Stimulated activated naive CD8-positive, alpha-beta T cell treated with anti-CD3 and anti-CD28 coated beads, Interleukin-15, amount 100 ng/mL, for 72 hours (primary cell): Measurements from ENCODE around the gene SLC45A1.
A peak's percentile ranks its signal among the peaks of the same experiment; 100 is the strongest.

Experiments used
- ATAC-seq: fragments of 150-1000 bp; cut with Tn5 transposase; 2 replicates; pipeline ENCODE4 v1.10.0; 2021; ENCODE audit warnings: mild to moderate bottlenecking, moderate library complexity
- DNase-seq, 2 donors: peaks; one replicate each; pipeline ENCODE4 v3.0.0; 2021 to 2022
- H3K27ac Mint-ChIP-seq, 2 donors: one replicate each; pipeline ENCODE4 v1.8.0; 2022; ENCODE audit warnings: mild to moderate bottlenecking in 2 of 2, mixed read lengths in 2 of 2, moderate library complexity in 2 of 2
- H3K27me3 Mint-ChIP-seq: one replicate; pipeline ENCODE4 v1.8.0; 2022; ENCODE audit warnings: mixed read lengths
- H3K4me1 Mint-ChIP-seq: one replicate; pipeline ENCODE4 v1.8.0; 2022; ENCODE audit warnings: mild to moderate bottlenecking, mixed read lengths
- H3K4me3 Mint-ChIP-seq, 2 donors: one replicate each; pipeline ENCODE4 v1.8.0; 2022; ENCODE audit warnings: mild to moderate bottlenecking in 2 of 2, mixed read lengths in 2 of 2, moderate library complexity in 1 of 2
- H3K9me3 Mint-ChIP-seq, 2 donors: one replicate each; pipeline ENCODE4 v1.8.0; 2022; ENCODE audit warnings: mixed read lengths in 2 of 2

SLC45A1 gene

GRCh38 chr1:8324176-8324810 is 6.4 kb downstream of the SLC45A1 start:
- DNase-seq = no peak
- Mint-ChIP-seq H3K9me3 (peaks cover 5 to 8% of the 10 kb centered on the region in 2 donors), H3K27me3 (no peaks in the 10 kb centered on the region), H3K4me3 (no peak overlapping the region), H3K27ac (no peak overlapping the region), H3K4me1 (no peaks in the 10 kb centered on the region)
- no peak for ATAC-seq

GRCh38 chr1:8325771-8326170 is 7.9 kb downstream of the SLC45A1 start:
- Mint-ChIP-seq H3K4me3 (no peak overlapping the region), H3K27me3 (no peaks in the 10 kb centered on the region), H3K27ac (no peak overlapping the region), H3K4me1 (no peaks in the 10 kb centered on the region), H3K9me3 (peaks cover 5 to 8% of the 10 kb centered on the region in 2 donors)
- DNase-seq (no peak), ATAC-seq (no peak)

- Mint-ChIP-seq H3K4me3 (no peak overlapping the region), H3K27ac (no peak overlapping the region), H3K9me3 (peaks cover 5 to 7% of the 10 kb centered on the region in 2 donors), H3K27me3 (no peaks in the 10 kb centered on the region), H3K4me1 (no peaks in the 10 kb centered on the region)
- ATAC-seq (no peak), DNase-seq (no peak)
Measured at GRCh38 chr1:8326265-8326664, 8.4 kb downstream of the SLC45A1 start.

GRCh38 chr1:8328271-8328670 is 10.4 kb downstream of the SLC45A1 start:
- no peak overlapping the region for H3K4me3 Mint-ChIP-seq
- no peak overlapping the region for H3K27ac Mint-ChIP-seq
- H3K27me3 Mint-ChIP-seq = no peaks in the 10 kb centered on the region
- ATAC-seq = no peak
- no peak for DNase-seq
- no peaks in the 10 kb centered on the region for H3K9me3 Mint-ChIP-seq
- H3K4me1 Mint-ChIP-seq = no peaks in the 10 kb centered on the region

GRCh38 chr1:8329439-8329838 is 11.5 kb downstream of the SLC45A1 start:
- Mint-ChIP-seq H3K9me3 (no peaks in the 10 kb centered on the region), H3K4me1 (no peaks in the 10 kb centered on the region), H3K27me3 (no peaks in the 10 kb centered on the region), H3K4me3 (no peak overlapping the region), H3K27ac (peak overlapping the region in 1 of 2 donors; percentile 45)
- DNase-seq = no peak
- no peak for ATAC-seq

- Mint-ChIP-seq H3K9me3 (no peaks in the 10 kb centered on the region), H3K4me3 (no peak overlapping the region), H3K27ac (peak overlapping the region in 1 of 2 donors; percentile 45), H3K27me3 (no peaks in the 10 kb centered on the region), H3K4me1 (no peaks in the 10 kb centered on the region)
- DNase-seq = no peak
- ATAC-seq = no peak
Measured at GRCh38 chr1:8329858-8330257, 11.9 kb downstream of the SLC45A1 start.

GRCh38 chr1:8330271-8331125 is 12.6 kb downstream of the SLC45A1 start:
- Mint-ChIP-seq H3K27ac (no peak overlapping the region), H3K4me3 (no peak overlapping the region), H3K4me1 (no peaks in the 10 kb centered on the region), H3K27me3 (no peaks in the 10 kb centered on the region), H3K9me3 (no peaks in the 10 kb centered on the region)
- ATAC-seq = no peak
- DNase-seq = no peak

- Mint-ChIP-seq H3K4me1 (no peaks in the 10 kb centered on the region), H3K4me3 (no peak overlapping the region), H3K27ac (no peak overlapping the region), H3K27me3 (no peaks in the 10 kb centered on the region), H3K9me3 (peaks cover 4 to 7% of the 10 kb centered on the region in 2 donors)
- DNase-seq = no peak
- no peak for ATAC-seq
Measured at GRCh38 chr1:8332806-8333205, 14.9 kb downstream of the SLC45A1 start.

- Mint-ChIP-seq H3K27me3 (no peaks in the 10 kb centered on the region), H3K27ac (peak overlapping the region in 1 of 2 donors; percentile 76), H3K4me1 (no peaks in the 10 kb centered on the region), H3K4me3 (no peak overlapping the region), H3K9me3 (peaks cover 4 to 7% of the 10 kb centered on the region in 2 donors)
- no peak for DNase-seq
- ATAC-seq = no peak
Measured at GRCh38 chr1:8333246-8333987, 15.5 kb downstream of the SLC45A1 start.

GRCh38 chr1:8334106-8334851 is 16.4 kb downstream of the SLC45A1 start:
- H3K9me3 Mint-ChIP-seq = peaks cover 4 to 7% of the 10 kb centered on the region in 2 donors
- H3K4me1 Mint-ChIP-seq = no peaks in the 10 kb centered on the region
- DNase-seq (no peak), ATAC-seq (no peak)
- H3K4me3 Mint-ChIP-seq = no peak overlapping the region
- no peaks in the 10 kb centered on the region for H3K27me3 Mint-ChIP-seq
- H3K27ac Mint-ChIP-seq = no peak overlapping the region

GRCh38 chr1:8335246-8335645 is 17.3 kb downstream of the SLC45A1 start:
- Mint-ChIP-seq H3K4me3 (no peak overlapping the region), H3K9me3 (peaks cover 4 to 7% of the 10 kb centered on the region in 2 donors), H3K27me3 (no peaks in the 10 kb centered on the region), H3K4me1 (no peaks in the 10 kb centered on the region), H3K27ac (no peak overlapping the region)
- no peak for DNase-seq
- no peak for ATAC-seq

- DNase-seq = no peak
- peaks cover 4 to 7% of the 10 kb centered on the region in 2 donors for H3K9me3 Mint-ChIP-seq
- H3K27me3 Mint-ChIP-seq = no peaks in the 10 kb centered on the region
- no peak overlapping the region for H3K4me3 Mint-ChIP-seq
- no peak overlapping the region for H3K27ac Mint-ChIP-seq
- no peak for ATAC-seq
- no peaks in the 10 kb centered on the region for H3K4me1 Mint-ChIP-seq
Measured at GRCh38 chr1:8337776-8338525, 20.0 kb downstream of the SLC45A1 start.

GRCh38 chr1:8338526-8339202 is 20.8 kb downstream of the SLC45A1 start:
- DNase-seq = no peak
- Mint-ChIP-seq H3K9me3 (peaks cover 4 to 7% of the 10 kb centered on the region in 2 donors), H3K4me1 (no peaks in the 10 kb centered on the region), H3K4me3 (no peak overlapping the region), H3K27ac (no peak overlapping the region), H3K27me3 (no peaks in the 10 kb centered on the region)
- no peak for ATAC-seq

- Mint-ChIP-seq H3K27ac (no peak overlapping the region), H3K9me3 (peaks cover 4 to 7% of the 10 kb centered on the region in 2 donors), H3K27me3 (no peaks in the 10 kb centered on the region), H3K4me1 (no peaks in the 10 kb centered on the region), H3K4me3 (no peak overlapping the region)
- DNase-seq = no peak
- ATAC-seq = no peak
Measured at GRCh38 chr1:8339203-8339600, 21.3 kb downstream of the SLC45A1 start.
